Choroid plexus epithelial cell (primary cell): ENCODE data around the gene TEP1.

ENCODE experiments used
- DNase-seq: peaks from one replicate; pipeline ENCODE4 v3.0.0-alpha.2; 2010; ENCODE audit warnings: low read depth
- H3K4me3 ChIP-seq: 2 replicates; pipeline ENCODE4 v1.5.1; 2011; ENCODE audit warnings: low read depth, mild to moderate bottlenecking, control low read depth, low read length, moderate library complexity
- CTCF ChIP-seq: conservative IDR thresholded peaks from 2 replicates; pipeline ENCODE4 v1.5.1; 2011; ENCODE audit warnings: low read depth, mild to moderate bottlenecking, control low read depth, inconsistent platforms, low read length, moderate library complexity

TEP1 gene

GRCh38 chr14:20412876-20413743 is at the start of gene TEP1:
Gene TEP1, minus strand, starts transcription at chr14:20413501. Its CDS starts 5,062 bp downstream, at chr14:20408439.
- TF ChIP-seq CTCF: no peak
- peak within 1 kb of the TSS; percentile 98 for H3K4me3 ChIP-seq
- peak; percentile 81 for DNase-seq

GRCh38 chr14:20461225-20462141 is 48.2 kb upstream of the TEP1 start, which contains the start of gene PIP4P1:
Gene PIP4P1, minus strand, starts transcription at chr14:20461434. Its CDS starts 109 bp downstream, at chr14:20461325.
- no peak for TF ChIP-seq CTCF
- peak; percentile 100 for DNase-seq
- peak within 1 kb of the TSS; percentile 92 for H3K4me3 ChIP-seq

- DNase-seq: no peak
- TF ChIP-seq CTCF: no peak
- peak overlapping the region; percentile 92 for H3K4me3 ChIP-seq
These were observed 47.3 kb upstream of the TEP1 start for GRCh38 chr14:20460458-20461224.

- DNase-seq: no peak
- no peak overlapping the region for H3K4me3 ChIP-seq
- no peak for TF ChIP-seq CTCF
These were observed 44.9 kb upstream of the TEP1 start for GRCh38 chr14:20458031-20458789.

- no peak overlapping the region for H3K4me3 ChIP-seq
- TF ChIP-seq CTCF: no peak
- no peak for DNase-seq
These were observed 43.7 kb upstream of the TEP1 start for GRCh38 chr14:20456971-20457370.
